ENCODE results near the gene GGA3. TPM values are rescaled to one million over a fixed set of nuclear protein-coding genes. Genes with fewer than 3 reads are reported as not detected.
A peak's percentile ranks its signal among the peaks of the same experiment; 100 is the strongest.

GGA3 gene
- total and polyA plus RNA-seq, 10 of the 15 experiments (the other 5 are each of a cell fraction or from before 2014, with no cell fraction given), result 7.0 to 57.5 (median 34.0) TPM

DNA sequence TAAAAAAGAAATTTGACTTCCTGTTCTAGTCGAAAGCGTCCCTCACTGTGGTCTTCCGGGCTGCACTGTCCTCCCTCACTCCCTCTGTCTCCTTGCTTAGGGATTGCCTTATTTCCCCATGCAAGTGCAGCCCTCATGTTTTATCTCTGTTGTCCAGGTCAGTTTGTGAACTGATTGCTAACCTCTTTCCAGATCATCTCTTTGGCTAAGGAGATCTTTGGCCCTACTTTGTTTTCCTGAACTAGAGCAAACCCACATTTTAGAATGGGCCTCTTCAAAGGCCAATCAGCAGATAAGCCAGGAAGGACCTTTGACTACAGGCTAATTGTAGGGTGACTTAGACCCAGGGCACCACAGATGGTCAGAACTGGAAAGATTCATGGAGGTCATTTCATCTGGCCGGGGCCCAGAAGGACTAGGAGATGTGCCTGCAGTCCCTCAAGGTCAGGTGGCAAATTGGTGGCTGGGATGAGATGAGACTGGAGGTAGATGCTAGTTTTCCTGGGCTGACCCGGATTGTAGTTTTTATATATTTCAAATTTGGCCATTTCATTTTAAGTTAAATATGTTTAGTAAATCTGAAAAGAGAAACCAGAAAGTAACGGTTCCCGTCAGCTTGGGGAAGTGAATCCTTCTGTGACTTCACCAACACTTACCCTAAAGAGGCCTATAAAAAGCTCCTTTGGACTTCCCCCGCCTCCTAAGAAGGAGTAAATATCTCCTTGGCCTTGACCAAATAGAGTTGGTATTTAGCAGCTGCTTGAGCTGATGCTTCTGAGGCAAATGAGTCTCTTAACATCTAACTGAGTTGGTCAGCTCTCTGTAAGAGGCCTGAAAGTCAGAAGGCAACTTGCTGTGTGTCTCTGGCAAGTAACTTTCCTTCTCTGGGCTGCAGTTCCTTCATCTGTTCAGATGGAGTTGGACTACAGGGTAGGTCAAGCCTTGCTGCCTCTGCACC lies 34.1 kb upstream of the GGA3 start (continued):
- TF ChIP-seq KDM1A (IDR thresholded peaks at IDR 0.05; ENCODE audit: borderline replicate concordance), result no peak
- TF ChIP-seq IRF3 (IDR thresholded peaks at IDR 0.05), result no peak
- TF ChIP-seq MEF2A (IDR thresholded peaks at IDR 0.05; ENCODE audit: insufficient read depth, low read depth, low read length), result peak; percentile 99
- TF ChIP-seq KLF5 (IDR thresholded peaks at IDR 0.05; ENCODE audit: partially characterized antibody), result peak; percentile 44
- peak; percentile 78 for TF ChIP-seq POLR2AphosphoS2 (IDR thresholded peaks at IDR 0.05; ENCODE audit: low read depth, low read length)
- TF ChIP-seq, protein P1, sequence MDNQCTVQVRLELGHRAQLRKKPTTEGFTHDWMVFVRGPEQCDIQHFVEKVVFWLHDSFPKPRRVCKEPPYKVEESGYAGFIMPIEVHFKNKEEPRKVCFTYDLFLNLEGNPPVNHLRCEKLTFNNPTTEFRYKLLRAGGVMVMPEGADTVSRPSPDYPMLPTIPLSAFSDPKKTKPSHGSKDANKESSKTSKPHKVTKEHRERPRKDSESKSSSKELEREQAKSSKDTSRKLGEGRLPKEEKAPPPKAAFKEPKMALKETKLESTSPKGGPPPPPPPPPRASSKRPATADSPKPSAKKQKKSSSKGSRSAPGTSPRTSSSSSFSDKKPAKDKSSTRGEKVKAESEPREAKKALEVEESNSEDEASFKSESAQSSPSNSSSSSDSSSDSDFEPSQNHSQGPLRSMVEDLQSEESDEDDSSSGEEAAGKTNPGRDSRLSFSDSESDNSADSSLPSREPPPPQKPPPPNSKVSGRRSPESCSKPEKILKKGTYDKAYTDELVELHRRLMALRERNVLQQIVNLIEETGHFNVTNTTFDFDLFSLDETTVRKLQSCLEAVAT (IDR thresholded peaks at IDR 0.05), result no peak; the same call in 1 of the 2 replicates
- TF ChIP-seq BCL11A (IDR thresholded peaks at IDR 0.05; ENCODE audit: low read depth, low read length), result peak; percentile 95
- TF ChIP-seq NKRF (conservative IDR thresholded peaks at IDR 0.05), result peak; percentile 46; the same call in 1 of the 2 replicates
- TF ChIP-seq ZNF274 (IDR thresholded peaks at IDR 0.05; ENCODE audit: insufficient read depth, insufficient read length), result no peak
- peak in 1 of 2 experiments; percentile 55; a peak in 3 of 4 replicates for TF ChIP-seq BHLHE40 (IDR thresholded peaks at IDR 0.05; ENCODE audit: borderline replicate concordance in 1 of 2, low read depth in 2 of 2, low read length in 1 of 2)
- no peak for TF ChIP-seq ZBTB11 (CRISPR knock-in tag; IDR thresholded peaks at IDR 0.05)
- TF ChIP-seq RAD51 (IDR thresholded peaks at IDR 0.05), result peak; percentile 42; the same call in 1 of the 2 replicates
- peak; percentile 23; the same call in 1 of the 2 replicates for TF ChIP-seq CHD4 (IDR thresholded peaks at IDR 0.05)
- TF ChIP-seq CBX5 (IDR thresholded peaks at IDR 0.05; ENCODE audit: low read depth), result 0 out of 2 replicates have a peak, but pooled peaks have one; percentile 61
- TF ChIP-seq, protein P2, sequence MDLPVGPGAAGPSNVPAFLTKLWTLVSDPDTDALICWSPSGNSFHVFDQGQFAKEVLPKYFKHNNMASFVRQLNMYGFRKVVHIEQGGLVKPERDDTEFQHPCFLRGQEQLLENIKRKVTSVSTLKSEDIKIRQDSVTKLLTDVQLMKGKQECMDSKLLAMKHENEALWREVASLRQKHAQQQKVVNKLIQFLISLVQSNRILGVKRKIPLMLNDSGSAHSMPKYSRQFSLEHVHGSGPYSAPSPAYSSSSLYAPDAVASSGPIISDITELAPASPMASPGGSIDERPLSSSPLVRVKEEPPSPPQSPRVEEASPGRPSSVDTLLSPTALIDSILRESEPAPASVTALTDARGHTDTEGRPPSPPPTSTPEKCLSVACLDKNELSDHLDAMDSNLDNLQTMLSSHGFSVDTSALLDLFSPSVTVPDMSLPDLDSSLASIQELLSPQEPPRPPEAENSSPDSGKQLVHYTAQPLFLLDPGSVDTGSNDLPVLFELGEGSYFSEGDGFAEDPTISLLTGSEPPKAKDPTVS (IDR thresholded peaks at IDR 0.05; ENCODE audit: low read depth, low read length), result no peak
- TF ChIP-seq, protein P3, sequence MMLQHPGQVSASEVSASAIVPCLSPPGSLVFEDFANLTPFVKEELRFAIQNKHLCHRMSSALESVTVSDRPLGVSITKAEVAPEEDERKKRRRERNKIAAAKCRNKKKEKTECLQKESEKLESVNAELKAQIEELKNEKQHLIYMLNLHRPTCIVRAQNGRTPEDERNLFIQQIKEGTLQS (IDR thresholded peaks at IDR 0.05; ENCODE audit: borderline replicate concordance, extremely low read depth, low read depth, low read length), result no peak
- TF ChIP-seq ASH2L (IDR thresholded peaks at IDR 0.05; ENCODE audit: borderline replicate concordance, low read depth), result peak; percentile 88; the same call in 1 of the 2 replicates

Measured in GM12878 (cell line).